Daoy (cell line): ENCODE data around the gene PLXNA4. TPM values are rescaled to one million over a fixed set of nuclear protein-coding genes. Genes with fewer than 3 reads are reported as not detected.
A peak's percentile ranks its signal among the peaks of the same experiment; 100 is the strongest.

Experiments used
- DNase-seq: peaks from one replicate; pipeline ENCODE4 v3.0.0-alpha.2; 2015; ENCODE audit warnings: low read depth
- total RNA-seq: library from RNA; depleted of rRNA; stranded (reverse); fragments of >200 nt; shearing (Covaris generic); gene quantifications from 2 replicates; pipeline ENCODE4 v1.2.3, GENCODE V29; 2014

Gene PLXNA4
- total RNA-seq, 1 experiment from 2014 or later: 0.69 TPM

GRCh38 chr7:132149436-132150304 lies 426.6 kb downstream of the PLXNA4 start:
- DNase-seq: no peak

GRCh38 chr7:132148876-132149275 lies 427.4 kb downstream of the PLXNA4 start:
- no peak for DNase-seq

GRCh38 chr7:132145466-132145865 lies 430.8 kb downstream of the PLXNA4 start:
- peak; percentile 98 for DNase-seq

DNA sequence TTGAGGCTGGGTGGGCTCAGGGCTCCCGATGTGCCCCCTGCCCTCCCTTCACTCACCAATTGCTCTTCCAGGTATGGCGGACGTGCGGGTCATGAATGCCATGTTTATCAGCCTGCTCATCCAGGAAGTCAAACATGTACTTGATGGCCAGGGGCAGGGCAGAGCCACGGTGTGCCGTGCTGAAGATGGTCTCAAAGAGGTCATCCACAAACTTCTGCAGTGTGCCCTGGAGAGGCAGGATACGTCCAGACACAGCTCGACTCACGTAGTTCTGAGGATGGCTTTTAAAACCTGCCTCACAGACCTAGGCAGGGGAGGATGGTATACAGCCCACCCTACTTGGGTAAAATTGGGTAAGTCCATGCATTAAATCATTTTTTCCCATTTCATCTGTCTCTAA lies 431.2 kb downstream of the PLXNA4 start:
- DNase-seq: peak; percentile 35

DNA sequence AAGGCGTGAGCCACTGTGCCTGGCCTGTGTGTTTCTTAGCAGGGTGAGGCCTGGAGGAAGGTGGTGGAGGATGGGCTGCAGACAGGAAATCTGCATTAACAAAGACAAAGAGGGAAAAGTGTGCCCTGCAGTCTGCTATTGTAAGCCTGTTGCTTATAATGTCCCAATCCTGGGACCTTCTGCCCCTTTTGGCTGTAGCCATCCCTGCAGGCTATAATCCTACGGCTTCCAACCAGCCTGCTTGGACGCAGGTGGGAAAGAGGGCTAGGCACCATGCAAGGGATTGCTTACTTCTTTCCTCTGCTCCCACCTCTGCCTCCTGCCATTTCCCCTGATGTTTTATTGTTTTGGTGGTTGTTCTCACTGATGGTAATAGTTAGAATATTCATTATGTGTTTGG lies 434.3 kb downstream of the PLXNA4 start:
- DNase-seq: no peak

- DNase-seq: no peak
Measured at GRCh38 chr7:132141109-132141508, 435.2 kb downstream of the PLXNA4 start.

GRCh38 chr7:132140341-132140740 lies 435.9 kb downstream of the PLXNA4 start:
- DNase-seq: peak; percentile 54

DNA sequence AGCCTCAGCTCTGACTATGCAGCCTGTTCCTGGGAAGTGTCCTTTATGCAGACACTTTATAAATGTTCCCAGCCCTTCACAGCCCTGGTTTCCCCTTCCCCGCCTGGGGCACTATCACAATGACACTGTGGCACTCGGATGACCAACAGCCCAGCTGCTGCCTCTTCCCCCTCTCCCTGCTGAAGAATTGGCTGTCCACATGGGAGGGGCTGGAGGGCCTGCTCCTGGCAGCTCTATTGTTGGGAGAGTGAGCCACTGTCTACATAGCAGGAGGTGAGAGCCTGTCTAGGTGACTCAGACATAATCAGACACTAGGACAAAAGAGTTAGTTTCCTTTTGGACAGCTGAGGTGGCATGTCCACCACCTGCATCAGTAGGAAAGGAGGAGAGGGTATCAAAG lies 437.5 kb downstream of the PLXNA4 start:
- DNase-seq: peak; percentile 89

DNA sequence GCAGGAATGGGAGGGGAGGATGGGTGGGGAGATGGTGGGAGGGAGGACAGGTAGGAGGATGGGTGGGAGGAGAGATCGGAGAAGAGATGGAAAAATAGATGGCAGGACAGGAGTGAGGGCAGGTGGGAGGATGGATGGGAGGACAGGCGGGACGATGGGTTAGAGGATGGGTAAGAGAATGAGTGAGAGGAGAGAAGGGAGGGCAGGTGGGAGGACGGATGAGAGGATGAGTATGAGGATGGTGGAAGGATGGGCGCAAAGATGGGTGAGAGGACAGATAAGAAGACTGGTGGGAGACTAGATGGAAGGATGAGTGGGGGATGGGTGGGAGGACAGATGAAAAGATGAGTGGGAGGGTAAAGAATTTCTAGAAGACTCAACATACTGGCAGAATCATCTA lies 438.6 kb downstream of the PLXNA4 start:
- no peak for DNase-seq

- no peak for DNase-seq
Measured at GRCh38 chr7:132135746-132136385, 440.4 kb downstream of the PLXNA4 start.

DNA sequence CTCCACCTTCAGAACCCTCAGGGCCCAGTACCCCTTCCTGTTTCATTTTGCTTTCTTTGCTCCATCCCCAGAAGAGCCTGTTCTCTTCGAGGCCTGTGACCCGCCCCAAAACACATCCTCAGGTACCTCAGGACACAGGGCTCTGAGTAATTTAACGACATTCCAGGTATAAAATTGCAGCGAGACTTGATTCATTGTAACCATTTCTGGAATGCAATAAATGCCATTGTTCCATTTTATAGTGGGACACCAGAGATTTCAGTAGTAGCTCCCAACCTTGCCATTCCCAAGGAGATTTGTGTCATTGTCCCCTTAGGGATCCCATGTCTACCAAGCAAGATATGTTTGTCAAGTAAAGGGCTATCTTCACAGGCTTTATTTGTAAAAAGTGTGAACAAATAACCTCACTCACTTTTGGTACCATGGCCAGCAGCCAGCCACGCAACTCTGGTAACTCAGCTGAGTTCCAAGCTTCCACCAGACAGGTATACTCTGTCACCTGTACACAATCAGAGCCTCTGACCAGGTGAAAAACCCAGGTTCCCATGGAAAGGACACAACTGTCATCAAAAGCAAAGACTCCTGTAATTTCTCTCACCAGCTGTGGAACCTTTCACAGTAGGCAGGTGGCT lies 441.3 kb downstream of the PLXNA4 start:
- DNase-seq: no peak

DNA sequence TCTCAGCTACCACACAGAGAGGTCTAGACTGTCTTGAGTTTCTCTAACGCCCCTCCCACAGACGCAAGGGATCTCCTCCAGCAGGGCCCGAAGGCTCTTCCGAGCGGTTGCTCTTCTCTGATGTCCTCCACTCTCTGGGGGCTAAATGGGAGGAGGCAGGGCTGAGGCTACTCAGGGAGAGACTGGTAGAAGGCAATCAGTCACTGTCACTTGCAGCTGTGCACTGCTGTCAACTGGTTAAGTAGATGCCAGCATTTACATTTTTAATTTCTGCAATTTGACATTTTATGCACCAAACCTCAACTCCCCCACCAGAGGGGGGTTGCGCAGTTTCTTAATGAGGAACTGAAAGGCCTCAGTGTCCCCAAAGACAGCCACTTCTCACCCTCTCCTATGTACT lies 442.8 kb downstream of the PLXNA4 start:
- no peak for DNase-seq

DNA sequence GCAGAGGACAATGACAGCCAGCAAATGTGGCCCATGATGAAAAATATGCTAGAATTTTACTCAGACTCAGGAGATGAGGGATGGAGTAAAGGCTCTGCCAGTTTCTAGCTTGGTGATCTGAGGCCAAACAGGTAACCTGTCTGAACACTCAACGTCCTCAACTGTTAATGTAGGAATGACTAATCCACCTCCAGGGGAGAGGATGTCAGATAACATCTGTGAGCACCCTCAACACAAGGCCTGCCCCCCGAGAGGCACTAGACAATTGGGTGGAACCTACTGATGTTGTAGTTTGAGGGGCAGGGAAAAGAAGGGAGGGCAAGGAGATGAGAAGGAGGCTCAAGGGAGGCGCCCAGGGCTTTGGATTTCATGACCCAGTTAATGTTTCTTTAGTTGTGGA lies 445.1 kb downstream of the PLXNA4 start:
- peak; percentile 58 for DNase-seq

- peak; percentile 90 for DNase-seq
Measured at GRCh38 chr7:132130497-132130896, 445.8 kb downstream of the PLXNA4 start.

- no peak for DNase-seq
Measured at GRCh38 chr7:132125872-132126595, 450.2 kb downstream of the PLXNA4 start.

DNA sequence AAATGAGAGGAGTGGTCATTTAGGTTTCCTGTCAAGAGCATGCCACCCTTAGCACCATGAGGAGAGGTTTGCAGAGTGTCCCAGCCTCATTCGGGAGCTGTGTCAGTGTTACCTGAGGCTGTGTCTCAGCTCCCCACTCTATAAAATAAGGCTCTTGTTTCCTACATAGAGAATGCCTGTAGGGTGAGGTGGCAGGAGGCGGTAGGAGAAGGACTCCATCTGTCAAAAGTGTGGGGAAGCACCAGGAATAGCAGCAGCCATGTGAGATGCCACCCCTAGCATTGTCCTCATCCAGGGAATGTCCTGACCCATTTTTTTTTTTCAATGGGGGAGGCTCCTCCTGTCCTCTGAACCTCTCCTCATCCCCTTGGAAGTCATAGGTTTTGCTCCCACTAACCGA lies 451.2 kb downstream of the PLXNA4 start:
- peak; percentile 46 for DNase-seq

DNA sequence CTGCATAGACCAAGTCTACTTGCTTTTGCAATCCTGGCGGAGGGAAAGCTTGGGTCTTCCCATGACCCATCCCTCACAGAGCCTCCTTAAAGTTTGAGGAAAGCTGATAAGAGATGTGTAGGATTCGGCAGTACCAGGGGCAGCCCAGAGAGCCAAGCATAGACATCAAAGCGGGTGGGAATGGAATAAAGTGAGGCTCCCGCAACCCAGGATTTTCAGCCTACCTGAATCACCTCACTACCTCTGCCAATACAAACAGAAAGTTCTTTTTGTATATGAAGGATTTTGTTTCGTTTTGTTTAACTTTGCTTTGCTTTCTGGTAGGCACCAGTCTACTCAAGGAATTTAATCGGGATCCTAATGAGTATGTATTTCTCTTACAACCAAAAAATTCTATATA lies 451.7 kb downstream of the PLXNA4 start:
- DNase-seq: no peak

DNA sequence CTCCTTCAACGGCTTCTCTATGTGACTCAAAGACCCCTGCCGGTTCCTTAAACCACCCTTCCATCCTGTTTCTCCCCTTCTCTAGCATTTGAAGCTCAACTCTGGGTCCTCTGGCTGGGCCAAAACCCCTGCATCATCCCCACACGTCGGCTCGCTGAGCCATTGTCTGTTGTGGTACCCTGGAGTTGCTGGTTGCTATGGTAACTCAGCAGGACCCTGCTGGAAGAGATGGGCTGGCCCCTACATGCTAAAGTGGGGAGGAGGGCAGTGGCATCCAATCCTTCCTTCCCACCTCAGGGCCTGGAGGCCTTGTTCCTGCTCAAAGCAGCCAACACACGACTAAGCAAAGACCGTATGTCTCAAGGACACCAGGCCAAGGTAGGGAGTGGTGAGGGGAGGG lies 452.5 kb downstream of the PLXNA4 start:
- no peak for DNase-seq

- no peak for DNase-seq
Measured at GRCh38 chr7:132122901-132123300, 453.4 kb downstream of the PLXNA4 start.

- DNase-seq: no peak
Measured at GRCh38 chr7:132121987-132122386, 454.3 kb downstream of the PLXNA4 start.

- peak; percentile 83 for DNase-seq
Measured at GRCh38 chr7:132118641-132119040, 457.6 kb downstream of the PLXNA4 start.

- no peak for DNase-seq
Measured at GRCh38 chr7:132117636-132118035, 458.6 kb downstream of the PLXNA4 start.
